Liver (tissue), 3 donors: Measurements from ENCODE around the gene ZSWIM1.

Experiments used
- CTCF ChIP-seq: fragments of 150-350 bp; IDR thresholded peaks from 2 replicates; pipeline ENCODE4 v1.5.1; 2017; ENCODE audit warnings: improper control_type of control experiment, low read depth, low read length; ENCODE audit not compliant: missing input control
- GABPA ChIP-seq, 2 donors: IDR thresholded peaks in 1 of 2; conservative IDR thresholded peaks in 1 of 2; 2 replicates each; pipeline ENCODE4 v1.6.1; 2016; ENCODE audit warnings: antibody characterized with exemption in 2 of 2, mild to moderate bottlenecking in 1 of 2, moderate library complexity in 1 of 2
- MAX ChIP-seq: IDR thresholded peaks from 2 replicates; pipeline ENCODE4 v1.6.1; 2016; ENCODE audit warnings: antibody characterized with exemption
- TAF1 ChIP-seq: conservative IDR thresholded peaks from 2 replicates; pipeline ENCODE4 v1.6.1; 2016; ENCODE audit warnings: antibody characterized with exemption, mild to moderate bottlenecking
- donor health status: healthy.
- donor health status: healthy.

DNA sequence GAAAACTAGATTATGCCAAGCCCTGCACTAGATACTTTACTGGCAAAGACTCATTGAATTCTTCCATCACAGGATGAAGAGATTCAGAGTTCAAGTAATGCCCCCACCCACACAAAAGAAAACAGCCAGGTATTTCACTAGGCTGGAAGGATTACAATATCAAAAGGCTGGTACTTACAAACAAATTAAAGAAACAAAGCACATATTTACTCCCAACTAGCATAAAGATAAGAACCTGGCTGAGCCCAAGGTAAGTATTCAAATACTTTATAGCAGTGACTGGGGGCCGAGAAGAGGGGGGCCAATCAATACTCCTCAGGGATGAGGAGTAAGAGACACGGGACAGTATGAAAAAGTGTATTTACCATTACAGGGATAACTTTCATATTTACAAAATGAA lies 27.5 kb upstream of the ZSWIM1 start:
- TF ChIP-seq CTCF (no peak), MAX (no peak), TAF1 (no peak), GABPA (IDR thresholded peaks at IDR 0.05 in 1 of 2, conservative IDR thresholded peaks at IDR 0.05 in 1 of 2) (no peak)
